CD4-positive, alpha-beta T cell (primary cell): ENCODE measurements around the gene MYBL2. TPM values are rescaled to one million over a fixed set of nuclear protein-coding genes. Genes with fewer than 3 reads are reported as not detected.

ENCODE experiments used
- ATAC-seq: fragments of 200-7000 bp; cut with Tn5 transposase; one replicate; pipeline ENCODE4 v1.10.0; 2022; ENCODE audit warnings: mild to moderate bottlenecking; ENCODE audit not compliant: poor library complexity
- CTCF ChIA-PET: fragments of 350-600 bp; sonication (Branson Sonifier 250); formaldehyde crosslinking; loops from one replicate; lab custom pipeline; 2021; ENCODE audit warnings: antibody characterized with exemption, inconsistent platforms; lab: Charles Lee
- POLR2A ChIA-PET: fragments of 350-600 bp; sonication (Branson Sonifier 250); formaldehyde crosslinking; loops from one replicate; lab custom pipeline; 2021; ENCODE audit warnings: antibody characterized with exemption, inconsistent platforms; lab: Charles Lee
- DNase-seq, 14 experiments: peaks; one replicate each; pipeline ENCODE4 v3.0.0-alpha.2; 2013 to 2020; ENCODE audit warnings: mixed read lengths in 2 of 14
- H3K27ac ChIP-seq, 2 donors: one replicate each; pipeline versions ENCODE4 v1.5.1 to v1.7.0; 2013; ENCODE audit warnings: low read length in 2 of 2, low read depth in 1 of 2, mild to moderate bottlenecking in 1 of 2
- H3K27me3 ChIP-seq, 2 experiments: 1 replicate in 1 of 2; 2 replicates in 1 of 2; pipeline versions ENCODE4 v1.6.1 to v1.7.0; 2013; ENCODE audit warnings: low read length in 2 of 2, control low read depth in 1 of 2, mild to moderate bottlenecking in 1 of 2, moderate library complexity in 1 of 2; ENCODE audit not compliant: insufficient read depth in 2 of 2, control insufficient read depth in 1 of 2
- H3K36me3 ChIP-seq: one replicate; pipeline ENCODE4 v1.6.1; 2013; ENCODE audit warnings: low read length, control low read depth; ENCODE audit not compliant: insufficient read depth
- H3K4me1 ChIP-seq: one replicate; pipeline ENCODE4 v1.6.1; 2013; ENCODE audit warnings: low read length, control low read depth; ENCODE audit not compliant: insufficient read depth
- H3K4me3 ChIP-seq: one replicate; pipeline ENCODE4 v1.5.1; 2013; ENCODE audit warnings: mild to moderate bottlenecking, low read length, moderate library complexity
- H3K9me3 ChIP-seq, 2 experiments: 1 replicate in 1 of 2; 2 replicates in 1 of 2; pipeline versions ENCODE4 v1.6.1 to v1.7.0; 2013; ENCODE audit warnings: low read length in 2 of 2, mild to moderate bottlenecking in 2 of 2, control low read depth in 1 of 2, moderate library complexity in 1 of 2; ENCODE audit not compliant: control insufficient read depth in 1 of 2, insufficient read depth in 1 of 2
- H3K27ac Mint-ChIP-seq: one replicate; pipeline ENCODE4 v1.8.0; 2020; ENCODE audit warnings: mixed read lengths
- H3K27me3 Mint-ChIP-seq: one replicate; pipeline ENCODE4 v1.8.0; 2021; ENCODE audit warnings: mixed read lengths
- H3K36me3 Mint-ChIP-seq: one replicate; pipeline ENCODE4 v1.8.0; 2021; ENCODE audit warnings: low read depth, mixed read lengths
- H3K4me1 Mint-ChIP-seq: one replicate; pipeline ENCODE4 v1.8.0; 2021; ENCODE audit warnings: low read depth, mixed read lengths
- H3K4me3 Mint-ChIP-seq: one replicate; pipeline ENCODE4 v1.8.0; 2020; ENCODE audit warnings: mild to moderate bottlenecking, mixed read lengths
- H3K9me3 Mint-ChIP-seq: one replicate; pipeline ENCODE4 v1.8.0; 2020; ENCODE audit warnings: mixed read lengths
- intact Hi-C, 2 experiments: fragments of 100-400 bp; cut with DNase I in 1 of 2; cut with micrococcal nuclease in 1 of 2; formaldehyde crosslinking; loops; one replicate each; pipeline versions ENCODE4 v1.15.1 to v1.9.0; 2023 to 2025; cut with DNase I, micrococcal nuclease
- total RNA-seq, 174 experiments: library from RNA in 2 of 174; stranded (reverse) in 2 of 174; gene quantifications; one replicate each; pipeline ENCODE4 v1.2.3 and lab custom pipeline; 2021 to 2026
- TF ChIP-seq, protein P1 (sequence below): fragments of 200-600 bp; IDR thresholded peaks from one replicate; pipeline ENCODE4 v1.8.0; 2022; ENCODE audit warnings: antibody characterized with exemption, mild to moderate bottlenecking

The MYBL2 gene
- total RNA-seq, 2 experiments from 2014 or later = 0.56 to 0.69 TPM

DNA sequence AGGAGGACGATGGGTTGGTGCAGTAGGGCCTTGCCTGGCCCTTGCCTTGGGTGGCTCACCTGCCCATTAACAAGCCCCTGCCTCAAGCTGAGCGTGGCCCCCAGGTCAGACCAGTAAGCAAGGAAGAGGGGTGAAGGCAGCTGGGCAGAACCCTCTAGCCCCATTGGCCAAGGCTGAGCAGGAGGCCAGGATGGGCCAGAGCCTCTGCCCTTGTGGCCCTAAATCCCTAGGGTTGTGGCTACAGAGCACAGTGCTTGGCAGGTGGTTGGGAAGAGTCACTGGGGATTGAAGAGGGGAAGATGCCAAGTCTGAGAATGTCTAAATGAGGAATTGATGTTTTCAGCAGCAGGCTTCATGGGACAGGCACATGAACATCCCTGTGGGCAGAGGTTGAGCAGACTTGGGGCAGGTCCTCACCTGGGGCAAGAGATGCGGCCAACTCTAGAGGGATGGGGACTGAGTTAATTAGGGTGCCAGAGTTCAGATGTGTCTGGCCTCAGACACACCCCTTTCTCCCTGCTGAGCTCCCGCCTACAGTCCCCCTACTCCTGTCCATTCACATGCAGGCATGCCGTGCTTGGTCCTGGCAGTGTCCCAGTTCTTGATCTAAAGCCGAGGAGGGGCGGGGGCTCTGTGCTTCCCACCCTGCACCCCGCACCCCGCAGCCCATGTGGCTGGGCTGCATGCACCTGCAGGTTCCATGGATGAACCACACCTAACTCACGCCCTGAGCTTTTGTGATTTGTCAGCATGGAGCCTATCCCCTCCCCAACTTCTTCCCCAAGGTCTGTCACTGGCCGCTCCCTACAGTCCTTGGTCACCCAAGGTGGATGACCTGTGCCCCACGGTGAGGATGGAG, 50.1 kb downstream of the MYBL2 start:
- H3K27ac Mint-ChIP-seq = no peak overlapping the region
- no peak overlapping the region for H3K27ac ChIP-seq
- no peaks in the 10 kb centered on the region for H3K9me3 ChIP-seq
- peaks cover 17% of the 10 kb centered on the region for H3K4me1 ChIP-seq
- no peaks in the 10 kb centered on the region for H3K36me3 ChIP-seq
- ATAC-seq = no peak
- H3K36me3 Mint-ChIP-seq = no peaks in the 10 kb centered on the region
- H3K4me1 Mint-ChIP-seq = peaks cover 32% of the 10 kb centered on the region
- H3K4me3 Mint-ChIP-seq = no peak overlapping the region
- DNase-seq = no peak
- no peaks in the 10 kb centered on the region for H3K9me3 Mint-ChIP-seq
- ChIA-PET POLR2A (interaction anchor here (1.1 kb wide), 1 partner anchor 11 kb away, joined by 4 read pairs; no protein-coding TSS in a partner anchor), CTCF (no interaction called here)
- H3K27me3 Mint-ChIP-seq = no peaks in the 10 kb centered on the region
- intact Hi-C loops = no loop called here
- H3K4me3 ChIP-seq = no peak overlapping the region
- H3K27me3 ChIP-seq = no peaks in the 10 kb centered on the region
- TF ChIP-seq, protein P1, sequence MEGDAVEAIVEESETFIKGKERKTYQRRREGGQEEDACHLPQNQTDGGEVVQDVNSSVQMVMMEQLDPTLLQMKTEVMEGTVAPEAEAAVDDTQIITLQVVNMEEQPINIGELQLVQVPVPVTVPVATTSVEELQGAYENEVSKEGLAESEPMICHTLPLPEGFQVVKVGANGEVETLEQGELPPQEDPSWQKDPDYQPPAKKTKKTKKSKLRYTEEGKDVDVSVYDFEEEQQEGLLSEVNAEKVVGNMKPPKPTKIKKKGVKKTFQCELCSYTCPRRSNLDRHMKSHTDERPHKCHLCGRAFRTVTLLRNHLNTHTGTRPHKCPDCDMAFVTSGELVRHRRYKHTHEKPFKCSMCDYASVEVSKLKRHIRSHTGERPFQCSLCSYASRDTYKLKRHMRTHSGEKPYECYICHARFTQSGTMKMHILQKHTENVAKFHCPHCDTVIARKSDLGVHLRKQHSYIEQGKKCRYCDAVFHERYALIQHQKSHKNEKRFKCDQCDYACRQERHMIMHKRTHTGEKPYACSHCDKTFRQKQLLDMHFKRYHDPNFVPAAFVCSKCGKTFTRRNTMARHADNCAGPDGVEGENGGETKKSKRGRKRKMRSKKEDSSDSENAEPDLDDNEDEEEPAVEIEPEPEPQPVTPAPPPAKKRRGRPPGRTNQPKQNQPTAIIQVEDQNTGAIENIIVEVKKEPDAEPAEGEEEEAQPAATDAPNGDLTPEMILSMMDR = no peak

DNA sequence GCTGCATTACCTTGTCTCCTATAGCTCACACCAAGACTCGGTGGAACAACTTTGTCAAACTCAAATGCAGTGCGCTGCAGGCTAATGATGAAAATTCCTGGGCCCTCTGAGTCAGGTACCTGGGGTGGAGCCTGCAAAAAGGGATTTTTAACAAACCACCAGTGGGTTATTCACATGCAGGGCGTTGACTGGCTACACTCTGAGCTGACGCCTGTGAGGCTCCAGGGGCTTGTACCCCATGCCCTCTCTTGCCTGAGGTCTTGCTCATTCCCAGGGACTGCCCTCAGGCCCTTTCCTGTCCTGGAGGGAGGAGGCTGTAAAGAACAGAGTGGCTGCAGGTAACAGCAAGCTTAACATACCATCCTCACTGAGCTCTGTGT, 50.7 kb downstream of the MYBL2 start:
- H3K27ac Mint-ChIP-seq = peak overlapping the region; percentile 61
- no peak overlapping the region for H3K4me3 ChIP-seq
- POLR2A ChIA-PET = interaction anchor here (1.1 kb wide), 1 partner anchor 11 kb away, joined by 4 read pairs; no protein-coding TSS in a partner anchor
- peaks cover 38% of the 10 kb centered on the region for H3K4me1 Mint-ChIP-seq
- no peaks in the 10 kb centered on the region for H3K36me3 ChIP-seq
- no peak overlapping the region for H3K27ac ChIP-seq
- no peaks in the 10 kb centered on the region for H3K9me3 Mint-ChIP-seq
- no peaks in the 10 kb centered on the region for H3K36me3 Mint-ChIP-seq
- no peaks in the 10 kb centered on the region for H3K27me3 ChIP-seq
- no peaks in the 10 kb centered on the region for H3K27me3 Mint-ChIP-seq
- ATAC-seq (no peak), DNase-seq (no peak)
- CTCF ChIA-PET = no interaction called here
- H3K9me3 ChIP-seq = no peaks in the 10 kb centered on the region
- H3K4me3 Mint-ChIP-seq = no peak overlapping the region
- intact Hi-C loops = no loop called here
- H3K4me1 ChIP-seq = peaks cover 22% of the 10 kb centered on the region
- TF ChIP-seq, protein P1 = no peak

DNA sequence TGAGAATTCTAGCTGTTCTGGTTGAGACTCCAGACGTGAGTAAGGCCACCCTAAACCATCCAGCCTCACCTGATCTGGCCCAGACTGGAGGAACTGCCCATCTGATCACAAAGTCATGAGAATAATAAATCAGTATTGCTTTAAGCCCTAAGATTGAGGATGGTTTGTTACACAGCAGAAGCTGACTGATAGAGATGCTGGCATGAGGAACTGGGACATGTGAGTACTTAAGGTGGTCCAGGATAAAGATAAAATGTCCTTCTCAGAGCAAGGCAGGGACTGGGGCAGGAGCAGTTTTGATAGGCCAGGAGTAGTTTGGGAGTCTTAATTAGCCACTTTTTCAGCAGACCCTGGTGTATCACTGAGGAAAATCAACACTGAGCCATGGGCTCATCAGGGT, 53.1 kb downstream of the MYBL2 start:
- ATAC-seq (no peak), DNase-seq (no peak)
- Histone ChIP-seq H3K4me1 (peaks cover 35% of the 10 kb centered on the region), H3K27ac (no peak overlapping the region), H3K9me3 (no peaks in the 10 kb centered on the region), H3K36me3 (no peaks in the 10 kb centered on the region), H3K27me3 (no peaks in the 10 kb centered on the region), H3K4me3 (no peak overlapping the region)
- TF ChIP-seq, protein P1 = no peak
- H3K9me3 Mint-ChIP-seq = no peaks in the 10 kb centered on the region
- intact Hi-C loops = loop anchor here in 1 of 2 experiments (5.0 kb wide), 1 partner anchor 53 kb away; the partner anchor contains the start of gene MYBL2
- no peaks in the 10 kb centered on the region for H3K27me3 Mint-ChIP-seq
- no peak overlapping the region for H3K4me3 Mint-ChIP-seq
- H3K36me3 Mint-ChIP-seq = no peaks in the 10 kb centered on the region
- peak overlapping the region; percentile 74 for H3K27ac Mint-ChIP-seq
- POLR2A ChIA-PET = no interaction called here
- CTCF ChIA-PET = no interaction called here
- peaks cover 61% of the 10 kb centered on the region for H3K4me1 Mint-ChIP-seq
